Measurements from ENCODE around the gene SPATA20. TPM values are rescaled to one million over a fixed set of nuclear protein-coding genes. Genes with fewer than 3 reads are reported as not detected.

The SPATA20 gene
- 50.9 TPM for total RNA-seq

- peak; percentile 60 to 93 (median 87) for DNase-seq (ENCODE audit: low read depth in 2 of 3, low spot score in 2 of 3)
Measured at GRCh38 chr17:50547035-50547735, at the start of gene SPATA20. SPATA20 (plus strand) TSS chr17:50547174; CDS start chr17:50547209, 35 bp downstream.

- no peak for DNase-seq (ENCODE audit: low read depth in 2 of 3, low spot score in 2 of 3)
Measured at GRCh38 chr17:50498021-50498874, 48.7 kb upstream of the SPATA20 start.

GRCh38 chr17:50499270-50499669, 47.7 kb upstream of the SPATA20 start:
- DNase-seq (ENCODE audit: low read depth in 2 of 3, low spot score in 2 of 3) = no peak

- DNase-seq (ENCODE audit: low read depth in 2 of 3, low spot score in 2 of 3) = no peak
Measured at GRCh38 chr17:50499721-50500120, 47.3 kb upstream of the SPATA20 start.

GRCh38 chr17:50501054-50501453, 45.9 kb upstream of the SPATA20 start:
- DNase-seq (ENCODE audit: low read depth in 2 of 3, low spot score in 2 of 3) = peak in 1 of 3 donors; percentile 49

- no peak for DNase-seq (ENCODE audit: low read depth in 2 of 3, low spot score in 2 of 3)
Measured at GRCh38 chr17:50502301-50502990, 44.5 kb upstream of the SPATA20 start.

- no peak for DNase-seq (ENCODE audit: low read depth in 2 of 3, low spot score in 2 of 3)
Measured at GRCh38 chr17:50505591-50506130, 41.3 kb upstream of the SPATA20 start.

GRCh38 chr17:50506298-50506697, 40.7 kb upstream of the SPATA20 start:
- no peak for DNase-seq (ENCODE audit: low read depth in 2 of 3, low spot score in 2 of 3)

- DNase-seq (ENCODE audit: low read depth in 2 of 3, low spot score in 2 of 3) = peak; percentile 69 to 90 (median 90)
Measured at GRCh38 chr17:50507871-50508572, 39.0 kb upstream of the SPATA20 start, which contains the start of gene MYCBPAP. MYCBPAP (plus strand) TSS chr17:50508439; CDS start chr17:50508675, 236 bp downstream.

- DNase-seq (ENCODE audit: low read depth in 2 of 3, low spot score in 2 of 3) = no peak
Measured at GRCh38 chr17:50508573-50509460, 38.2 kb upstream of the SPATA20 start.

GRCh38 chr17:50511058-50511457, 35.9 kb upstream of the SPATA20 start:
- peak in 1 of 3 donors; percentile 21 for DNase-seq (ENCODE audit: low read depth in 2 of 3, low spot score in 2 of 3)

- no peak for DNase-seq (ENCODE audit: low read depth in 2 of 3, low spot score in 2 of 3)
Measured at GRCh38 chr17:50513495-50513894, 33.5 kb upstream of the SPATA20 start.

- DNase-seq (ENCODE audit: low read depth in 2 of 3, low spot score in 2 of 3) = no peak
Measured at GRCh38 chr17:50514388-50514787, 32.6 kb upstream of the SPATA20 start.

- DNase-seq (ENCODE audit: low read depth in 2 of 3, low spot score in 2 of 3) = no peak
Measured at GRCh38 chr17:50514936-50515702, 31.9 kb upstream of the SPATA20 start.

GRCh38 chr17:50517011-50517410, 30.0 kb upstream of the SPATA20 start:
- no peak for DNase-seq (ENCODE audit: low read depth in 2 of 3, low spot score in 2 of 3)

GRCh38 chr17:50517504-50518383, 29.2 kb upstream of the SPATA20 start:
- DNase-seq (ENCODE audit: low read depth in 2 of 3, low spot score in 2 of 3) = no peak

- no peak for DNase-seq (ENCODE audit: low read depth in 2 of 3, low spot score in 2 of 3)
Measured at GRCh38 chr17:50518384-50519023, 28.5 kb upstream of the SPATA20 start.
